Breast epithelium (tissue), 4 donors: ENCODE results near the gene CIART. TPM values are rescaled to one million over a fixed set of nuclear protein-coding genes. Genes with fewer than 3 reads are reported as not detected.
"Not testable (repeated sequence)": the region's sequence is repeated elsewhere in the genome, so short reads cannot be mapped to it uniquely, and the experiment has no call there.

Experiments used
- DNase-seq, 2 donors: peaks; one replicate each; pipeline ENCODE4 v3.0.0-alpha.2; 2019; ENCODE audit warnings: low spot score in 2 of 2
- H3K27ac ChIP-seq, 2 donors: fragments of 200-600 bp; sonication (generic) in 1 of 2; one replicate each; pipeline ENCODE4 v1.5.1; 2016 to 2019; ENCODE audit warnings: mild to moderate bottlenecking in 1 of 2
- H3K27me3 ChIP-seq, 2 donors: fragments of 200-600 bp; sonication (generic) in 1 of 2; one replicate each; pipeline versions ENCODE4 v1.5.1 to v1.6.0; 2017 to 2019; ENCODE audit warnings: control low read depth in 1 of 2, mild to moderate bottlenecking in 1 of 2
- H3K36me3 ChIP-seq: fragments of 200-600 bp; one replicate; pipeline ENCODE4 v1.5.1; 2019
- H3K4me1 ChIP-seq, 2 donors: fragments of 200-600 bp; sonication (generic); one replicate each; pipeline ENCODE4 v1.5.1; 2016 to 2019; ENCODE audit warnings: control low read depth in 1 of 2
- H3K4me3 ChIP-seq, 3 donors: fragments of 200-600 bp; sonication (generic); 1 replicate in 2 of 3; 2 replicates in 1 of 3; pipeline ENCODE4 v1.5.1; 2016 to 2019; ENCODE audit warnings: mild to moderate bottlenecking in 3 of 3, moderate library complexity in 2 of 3
- H3K9me3 ChIP-seq, 2 donors: fragments of 200-600 bp; sonication (generic) in 1 of 2; one replicate each; pipeline ENCODE4 v1.5.1; 2016 to 2019; ENCODE audit warnings: control low read depth in 1 of 2
- CTCF ChIP-seq, 3 donors: fragments of 450-650 bp; IDR thresholded peaks; one replicate each; pipeline ENCODE4 v1.5.1; 2016 to 2017; ENCODE audit warnings: antibody characterized with exemption in 3 of 3, mild to moderate bottlenecking in 3 of 3, moderate library complexity in 3 of 3
- POLR2A ChIP-seq: fragments of 450-650 bp; IDR thresholded peaks from one replicate; pipeline ENCODE4 v1.6.1; 2016; ENCODE audit warnings: antibody characterized with exemption, mild to moderate bottlenecking, moderate library complexity
- POLR2AphosphoS5 ChIP-seq, 3 donors: sonication (generic); formaldehyde crosslinking; IDR thresholded peaks; one replicate each; pipeline ENCODE4 v1.6.1; 2017; ENCODE audit warnings: antibody characterized with exemption in 3 of 3
- intact Hi-C: fragments of 100-400 bp; cut with DNase I; formaldehyde crosslinking; loops from one replicate; pipeline ENCODE4 v1.15.1; 2023; ENCODE audit warnings: low total_unique reads
- total RNA-seq, 3 donors: library from RNA; depleted of rRNA; stranded (reverse); fragments of >200 nt; gene quantifications; one replicate each; pipeline ENCODE4 v1.1.0, GENCODE V29; 2016

The CIART gene, protein sequence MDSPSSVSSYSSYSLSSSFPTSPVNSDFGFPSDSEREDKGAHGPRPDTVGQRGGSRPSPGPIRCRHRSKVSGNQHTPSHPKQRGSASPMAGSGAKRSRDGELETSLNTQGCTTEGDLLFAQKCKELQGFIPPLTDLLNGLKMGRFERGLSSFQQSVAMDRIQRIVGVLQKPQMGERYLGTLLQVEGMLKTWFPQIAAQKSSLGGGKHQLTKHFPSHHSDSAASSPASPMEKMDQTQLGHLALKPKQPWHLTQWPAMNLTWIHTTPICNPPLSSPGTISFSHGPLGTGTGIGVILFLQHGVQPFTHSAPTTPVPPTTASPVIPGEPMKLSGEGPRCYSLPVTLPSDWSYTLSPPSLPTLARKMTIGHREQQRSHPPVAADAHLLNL
- 1 to 10 TPM; 2.6 to 7.4 (median 4.3) TPM for total RNA-seq

DNA sequence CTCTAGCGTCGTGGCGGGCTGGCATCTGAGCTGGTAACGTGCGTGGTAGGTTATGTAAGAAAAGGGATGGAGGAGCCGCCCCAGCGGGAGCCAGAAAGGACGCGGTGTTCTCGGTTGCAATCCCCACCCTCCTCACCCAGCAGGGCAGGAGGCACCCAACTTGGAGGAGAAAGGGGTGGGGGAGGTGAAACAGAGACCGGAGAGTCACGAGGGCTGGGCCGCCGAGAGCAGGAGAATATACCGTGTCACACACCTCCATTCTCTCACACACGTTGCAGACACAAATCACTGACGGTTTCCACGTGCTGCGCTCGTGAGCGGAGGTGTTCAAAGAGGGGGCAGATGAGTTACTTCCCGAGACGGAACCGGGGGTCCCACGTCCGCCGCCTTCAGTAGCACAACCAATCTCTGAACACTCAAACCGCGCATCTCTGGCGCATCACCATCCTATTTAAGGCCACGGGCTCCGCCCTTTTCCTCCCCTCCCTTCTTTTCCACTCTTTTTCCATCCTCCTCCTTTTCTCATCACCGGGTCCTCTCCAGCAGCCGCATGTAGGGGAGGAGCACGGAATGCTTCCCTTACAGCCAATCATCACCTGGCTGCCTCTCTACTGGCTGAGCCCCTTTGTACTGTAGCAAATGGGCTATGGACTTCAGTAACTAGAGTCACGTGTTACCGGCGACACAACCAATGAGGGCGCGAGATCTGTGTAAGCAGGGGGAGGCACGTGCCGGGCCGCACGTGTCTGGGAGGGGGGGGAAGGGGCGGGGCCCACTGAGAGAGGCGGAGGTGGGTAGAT, at the start of gene CIART:
Gene CIART, plus strand, starts transcription at position 797 of the 800 bp plus-strand sequence. CDS start 714 bp downstream, outside the sequence.
- Histone ChIP-seq H3K4me1 (peaks cover 0 to 6% of the 10 kb centered on the region in 2 donors), H3K36me3 (peaks cover 6% of the 10 kb centered on the region), H3K27me3 (no peaks in the 10 kb centered on the region), H3K9me3 (no peaks in the 10 kb centered on the region), H3K4me3 (peak within 1 kb of the TSS; percentile 43 to 75 (median 59)), H3K27ac (peak within 1 kb of the TSS; percentile 89 to 91)
- DNase-seq = peak; percentile 92 to 98
- intact Hi-C loops = no loop called here
- TF ChIP-seq CTCF (IDR thresholded peaks at IDR 0.05) (no peak), POLR2AphosphoS5 (IDR thresholded peaks at IDR 0.05) (peak; percentile 40 to 81 (median 67)), POLR2A (no peak)

DNA sequence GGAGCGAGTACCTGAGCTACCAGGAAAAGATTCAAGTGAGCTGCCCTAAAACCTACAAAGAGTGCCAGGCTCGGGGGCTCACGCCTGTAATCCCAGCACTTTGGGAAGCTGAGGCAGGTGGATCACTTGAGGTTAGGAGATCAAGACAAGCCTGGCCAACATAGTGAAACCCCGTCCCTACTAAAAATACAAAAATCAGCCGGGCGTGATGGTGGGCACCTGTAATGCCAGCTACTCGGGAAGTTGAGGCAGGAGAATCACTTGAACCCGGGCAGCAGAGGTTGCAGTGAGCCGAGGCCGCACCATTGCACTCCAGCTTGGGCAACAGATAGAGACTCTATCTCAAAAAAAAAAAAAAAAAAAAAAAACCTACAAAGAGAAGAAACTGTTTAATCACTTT, 49.4 kb upstream of the CIART start:
- H3K4me1 ChIP-seq, H3K9me3 ChIP-seq, H3K27me3 ChIP-seq, H3K36me3 ChIP-seq, DNase-seq, H3K4me3 ChIP-seq, intact Hi-C loops: not testable (repeated sequence)
- H3K27ac ChIP-seq = peak overlapping the region in 1 of 2 donors; percentile 98

DNA sequence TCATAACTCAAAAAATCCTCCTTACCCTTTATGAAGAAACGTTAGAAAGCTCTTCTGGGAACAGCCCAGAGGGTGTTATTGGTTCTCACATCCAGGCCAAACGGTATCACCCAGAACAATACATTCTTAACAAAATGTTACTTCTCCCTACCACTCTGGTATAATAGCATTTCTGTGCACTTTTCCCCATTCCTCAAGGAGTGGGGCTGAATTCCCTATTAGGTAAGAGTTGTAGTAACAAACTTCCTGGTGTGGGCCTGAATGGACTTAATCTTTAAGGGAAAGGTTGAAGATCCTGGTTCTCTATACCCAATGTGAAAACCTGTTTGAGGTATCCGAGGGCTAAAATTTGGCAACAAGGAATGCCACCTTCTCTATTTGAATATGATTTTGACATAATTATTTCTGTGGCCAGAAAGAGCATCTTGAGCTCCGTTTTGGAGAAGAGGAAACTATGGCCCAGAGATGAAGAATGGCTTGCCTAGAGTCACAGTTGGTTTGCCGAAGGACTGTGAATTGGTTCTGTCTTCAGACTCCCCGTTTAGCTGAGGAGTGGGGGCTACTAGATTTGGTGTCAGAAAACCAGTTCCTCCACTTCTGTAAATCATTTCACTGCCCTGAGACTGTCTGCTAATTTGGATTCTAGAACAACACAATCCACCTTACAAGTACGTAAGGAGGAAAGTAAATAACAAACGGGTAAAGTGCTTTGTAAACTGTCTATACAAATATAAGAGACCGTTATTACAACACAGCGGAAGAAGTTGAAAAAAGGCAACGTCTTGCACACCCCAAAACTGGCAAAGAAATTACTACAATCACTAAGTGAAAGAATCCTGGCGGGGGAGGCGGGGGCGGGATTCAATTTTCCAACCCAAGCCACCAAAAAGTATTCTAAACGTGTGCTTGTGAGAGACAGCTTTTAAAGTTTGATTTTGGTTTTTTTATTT, 48.7 kb upstream of the CIART start:
- intact Hi-C loops = no loop called here
- DNase-seq = peak in 1 of 2 donors; percentile 33
- Histone ChIP-seq H3K4me1 (no peaks in the 10 kb centered on the region), H3K9me3 (no peaks in the 10 kb centered on the region), H3K4me3 (peak overlapping the region; percentile 64 to 97 (median 89)), H3K27ac (peak overlapping the region; percentile 98 to 99), H3K27me3 (no peaks in the 10 kb centered on the region), H3K36me3 (no peaks in the 10 kb centered on the region)
- TF ChIP-seq POLR2A (no peak), CTCF (IDR thresholded peaks at IDR 0.05) (no peak), POLR2AphosphoS5 (IDR thresholded peaks at IDR 0.05) (no peak)

DNA sequence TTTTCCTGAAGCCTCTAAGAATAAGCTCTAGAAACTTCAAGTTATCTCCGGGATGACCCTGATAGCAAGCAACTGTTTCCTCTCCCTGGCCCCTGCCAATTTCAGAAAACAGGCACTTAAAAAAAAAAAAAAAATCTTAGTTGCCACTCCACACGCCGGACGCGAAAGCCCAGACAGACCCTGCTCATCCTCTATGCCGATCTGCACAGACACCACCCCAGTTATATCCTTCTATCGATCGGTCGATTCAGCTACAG, 48.1 kb upstream of the CIART start:
- no peaks in the 10 kb centered on the region for H3K9me3 ChIP-seq
- H3K27me3 ChIP-seq = no peaks in the 10 kb centered on the region
- TF ChIP-seq POLR2A = no peak
- no peak for TF ChIP-seq POLR2AphosphoS5 (IDR thresholded peaks at IDR 0.05)
- TF ChIP-seq CTCF (IDR thresholded peaks at IDR 0.05) = no peak
- DNase-seq = no peak
- intact Hi-C loops = no loop called here
- peak overlapping the region; percentile 64 to 97 (median 89) for H3K4me3 ChIP-seq
- no peaks in the 10 kb centered on the region for H3K4me1 ChIP-seq
- H3K27ac ChIP-seq = peak overlapping the region; percentile 98 to 99
- H3K36me3 ChIP-seq = no peaks in the 10 kb centered on the region

GRCh38 chr1:150234566-150235293, 47.6 kb upstream of the CIART start:
- H3K4me1 ChIP-seq = no peaks in the 10 kb centered on the region
- H3K4me3 ChIP-seq = peak overlapping the region; percentile 64 to 97 (median 89)
- DNase-seq = peak; percentile 77 to 82
- peak; percentile 78 for TF ChIP-seq POLR2A
- no peak for TF ChIP-seq CTCF (IDR thresholded peaks at IDR 0.05)
- peak; percentile 85 to 90 (median 86) for TF ChIP-seq POLR2AphosphoS5 (IDR thresholded peaks at IDR 0.05)
- H3K27me3 ChIP-seq = no peaks in the 10 kb centered on the region
- intact Hi-C loops = no loop called here
- H3K9me3 ChIP-seq = no peaks in the 10 kb centered on the region
- no peaks in the 10 kb centered on the region for H3K36me3 ChIP-seq
- H3K27ac ChIP-seq = peak overlapping the region; percentile 98 to 99
